ENCODE measurements around the gene FOXO3.
"Not testable (repeated sequence)": the region's sequence is repeated elsewhere in the genome, so short reads cannot be mapped to it uniquely, and the experiment has no call there.

Gene FOXO3

GRCh38 chr6:108633436-108633835, 72.7 kb downstream of the FOXO3 start:
- no peak for DNase-seq

GRCh38 chr6:108635505-108636226, 74.9 kb downstream of the FOXO3 start:
- no peak for DNase-seq

- no peak for DNase-seq
These were observed 77.2 kb downstream of the FOXO3 start for GRCh38 chr6:108637963-108638362.

- DNase-seq, result peak; percentile 64
These were observed 78.3 kb downstream of the FOXO3 start for GRCh38 chr6:108638993-108639392.

- DNase-seq, result no peak
These were observed 79.4 kb downstream of the FOXO3 start for GRCh38 chr6:108640104-108640503.

GRCh38 chr6:108643184-108643583, 82.5 kb downstream of the FOXO3 start:
- no peak for DNase-seq

- DNase-seq, result no peak
These were observed 83.5 kb downstream of the FOXO3 start for GRCh38 chr6:108644252-108644651.

- no peak for DNase-seq
These were observed 87.5 kb downstream of the FOXO3 start for GRCh38 chr6:108648191-108648590.

- DNase-seq, result no peak
These were observed 89.6 kb downstream of the FOXO3 start for GRCh38 chr6:108650325-108650724.

GRCh38 chr6:108650781-108651180, 90.1 kb downstream of the FOXO3 start:
- no peak for DNase-seq

GRCh38 chr6:108651340-108652227, 90.9 kb downstream of the FOXO3 start:
- DNase-seq, result no peak

- DNase-seq, result no peak
These were observed 91.7 kb downstream of the FOXO3 start for GRCh38 chr6:108652375-108652774.

- DNase-seq, result no peak
These were observed 93.2 kb downstream of the FOXO3 start for GRCh38 chr6:108653949-108654348.

- no peak for DNase-seq
These were observed 93.9 kb downstream of the FOXO3 start for GRCh38 chr6:108654465-108655106.

GRCh38 chr6:108655806-108656651, 95.3 kb downstream of the FOXO3 start:
- DNase-seq, result peak; percentile 59

- DNase-seq, result peak; percentile 6
These were observed 96.1 kb downstream of the FOXO3 start for GRCh38 chr6:108656836-108657235.

GRCh38 chr6:108658174-108658573, 97.5 kb downstream of the FOXO3 start:
- DNase-seq, result no peak

- DNase-seq, result not testable (repeated sequence)
These were observed 98.1 kb downstream of the FOXO3 start for GRCh38 chr6:108658785-108659184.

- no peak for DNase-seq
These were observed 99.5 kb downstream of the FOXO3 start for GRCh38 chr6:108660251-108660650.

GRCh38 chr6:108661430-108661829, 100.7 kb downstream of the FOXO3 start:
- DNase-seq, result no peak

- no peak for DNase-seq
These were observed 101.3 kb downstream of the FOXO3 start for GRCh38 chr6:108661982-108662381.

GRCh38 chr6:108662702-108663101, 102.0 kb downstream of the FOXO3 start:
- no peak for DNase-seq
